Heart left ventricle (tissue), 13 donors: Measurements from ENCODE around the gene RNF181.
A peak's percentile ranks its signal among the peaks of the same experiment; 100 is the strongest.

Experiments
- CTCF ChIP-seq, 12 donors: fragments of 200-600 bp; sonication (generic) in 4 of 12; IDR thresholded peaks; one replicate each; pipeline versions ENCODE4 v1.5.0 to v1.8.0; 2018 to 2022; ENCODE audit warnings: antibody characterized with exemption in 12 of 12, mild to moderate bottlenecking in 5 of 12
- POLR2A ChIP-seq, 2 donors: fragments of 450-650 bp; IDR thresholded peaks; one replicate each; pipeline ENCODE4 v1.6.1; 2017; ENCODE audit warnings: antibody characterized with exemption in 2 of 2, mild to moderate bottlenecking in 2 of 2, moderate library complexity in 2 of 2
- donor health status: ischemic (EF 13 %, LVEDD 7.1; RV severe dilation, severe dysfunction).
- donor health status: DM: no; HTN: yes; CAD: no.
- donor health status: DM: no; HTN: no; CAD: no.
- donor health status: ischemic (EF 25% LVEDD 6.9; RV normal size, moderate dysfunction).
- donor health status: ischemic (EF 25% LVEDD 5.7; RV mildly dilated, moderate dysfunction).
- donor health status: ischemic (EF 35%, LVEDD 5.7; RV mildly dilated, moderate dysfunction).
- donor health status: nonischemic (EF 11% LVEDD 7.7; RV severe dilation, severe dysfunction).
- donor health status: DM: yes; HTN: yes; CAD: no.
- donor health status: PGD.
- donor health status: ischemic (EF 29% LVEDD 5.4; RV normal size, mild dysfunction).
- donor health status: nonischemic (EF 23%, LVEDD 6.1; RV moderate dilation, normal function).

GRCh38 chr2:85551698-85552678 lies 43.6 kb upstream of the RNF181 start:
- peak; percentile 83 to 95 (median 90) for TF ChIP-seq CTCF (IDR thresholded peaks at IDR 0.05)
- no peak for TF ChIP-seq POLR2A (IDR thresholded peaks at IDR 0.05)
